HL-60 (cell line): ENCODE measurements around the gene ITPRID1.

ENCODE experiments used
- DNase-seq, 2 experiments: peaks; one replicate each; pipeline ENCODE4 v3.0.0-alpha.2; 2010 to 2020; ENCODE audit warnings: low read depth in 1 of 2, low spot score in 1 of 2
- H3K27ac ChIP-seq: fragments of 250-450 bp; sonication (Bioruptor Pico); replicated peaks from 2 replicates; pipeline ENCODE4 v1.5.1; 2020; ENCODE audit warnings: mild to moderate bottlenecking, moderate library complexity
- H3K27me3 ChIP-seq: fragments of 250-450 bp; sonication (Bioruptor Pico); 2 replicates; pipeline ENCODE4 v1.5.1; 2021; ENCODE audit warnings: mild to moderate bottlenecking, moderate library complexity; ENCODE audit not compliant: insufficient read depth, poor library complexity, severe bottlenecking
- H3K4me3 ChIP-seq: replicated peaks from 2 replicates; pipeline ENCODE4 v1.5.1; 2011; ENCODE audit warnings: mild to moderate bottlenecking, control low read depth, low read length; ENCODE audit not compliant: insufficient read depth
- CTCF ChIP-seq: IDR thresholded peaks from one replicate; pipeline ENCODE4 v1.5.1; 2011; ENCODE audit warnings: low read length, control low read depth, inconsistent platforms; ENCODE audit not compliant: insufficient read depth
- GABPA ChIP-seq: IDR thresholded peaks from 2 replicates; pipeline ENCODE4 v1.6.1; 2012; ENCODE audit warnings: low read depth
- POLR2AphosphoS5 ChIP-seq: IDR thresholded peaks from 2 replicates; pipeline ENCODE4 v1.6.1; 2012; ENCODE audit warnings: low read depth
- REST ChIP-seq: IDR thresholded peaks from 2 replicates; pipeline ENCODE4 v1.6.1; 2012; ENCODE audit warnings: low read depth; ENCODE audit not compliant: insufficient replicate concordance
- SPI1 ChIP-seq: IDR thresholded peaks from 2 replicates; pipeline ENCODE4 v1.6.1; 2012; ENCODE audit warnings: low read depth, mild to moderate bottlenecking, borderline replicate concordance

The ITPRID1 gene

GRCh38 chr7:31646942-31647341 is 133.1 kb downstream of the ITPRID1 start:
- H3K4me3 ChIP-seq: no peak overlapping the region
- TF ChIP-seq POLR2AphosphoS5 (no peak), REST (no peak), GABPA (no peak), CTCF (no peak), SPI1 (no peak)
- H3K27ac ChIP-seq: no peak overlapping the region
- DNase-seq: no peak
- no peaks in the 10 kb centered on the region for H3K27me3 ChIP-seq

GRCh38 chr7:31647511-31647910 is 133.6 kb downstream of the ITPRID1 start:
- no peak for DNase-seq
- TF ChIP-seq SPI1 (no peak), REST (no peak), CTCF (no peak), POLR2AphosphoS5 (no peak), GABPA (no peak)

GRCh38 chr7:31648288-31648687 is 134.4 kb downstream of the ITPRID1 start:
- no peaks in the 10 kb centered on the region for H3K27me3 ChIP-seq
- H3K4me3 ChIP-seq: no peak overlapping the region
- H3K27ac ChIP-seq: no peak overlapping the region
- no peak for TF ChIP-seq GABPA
- TF ChIP-seq CTCF: no peak
- TF ChIP-seq POLR2AphosphoS5: no peak
- no peak for TF ChIP-seq SPI1
- TF ChIP-seq REST: no peak
- no peak for DNase-seq

More at GRCh38 chr7:31647511-31647910, 133.6 kb downstream of the ITPRID1 start:
- Histone ChIP-seq H3K4me3 (no peak overlapping the region), H3K27ac (no peak overlapping the region), H3K27me3 (no peaks in the 10 kb centered on the region)
